Gastrocnemius medialis (tissue), 4 donors: ENCODE data around the gene SLC16A8. TPM values are rescaled to one million over a fixed set of nuclear protein-coding genes. Genes with fewer than 3 reads are reported as not detected.
A peak's percentile ranks its signal among the peaks of the same experiment; 100 is the strongest.

Source experiments
- ATAC-seq, 2 donors: fragments of 150-250 bp; one replicate each; pipeline ENCODE4 v1.9.1; 2016
- DNase-seq, 2 donors: peaks; one replicate each; pipeline ENCODE4 v3.0.0-alpha.2; 2019
- H3K27ac ChIP-seq, 4 donors: fragments of 200-600 bp; sonication (generic); 1 replicate in 1 of 4; 2 replicates in 3 of 4; pipeline ENCODE4 v1.5.1; 2016 to 2018; ENCODE audit warnings: mild to moderate bottlenecking in 2 of 4, moderate library complexity in 1 of 4
- H3K27me3 ChIP-seq, 3 donors: fragments of 200-600 bp; sonication (generic) in 2 of 3; 1 replicate in 1 of 3; 2 replicates in 2 of 3; pipeline versions ENCODE4 v1.5.1 to v1.6.0; 2016 to 2019; ENCODE audit warnings: mild to moderate bottlenecking in 1 of 3, moderate library complexity in 1 of 3
- H3K36me3 ChIP-seq, 2 donors: fragments of 200-600 bp; sonication (generic) in 1 of 2; one replicate each; pipeline ENCODE4 v1.5.1; 2017 to 2018
- H3K4me1 ChIP-seq, 2 donors: fragments of 200-600 bp; sonication (generic) in 1 of 2; one replicate each; pipeline ENCODE4 v1.5.1; 2016 to 2017; ENCODE audit warnings: mild to moderate bottlenecking in 2 of 2
- H3K4me3 ChIP-seq, 4 donors: fragments of 200-600 bp; sonication (generic) in 3 of 4; 1 replicate in 1 of 4; 2 replicates in 3 of 4; pipeline ENCODE4 v1.5.1; 2016 to 2019; ENCODE audit warnings: mild to moderate bottlenecking in 2 of 4
- H3K9me3 ChIP-seq, 3 donors: fragments of 200-600 bp; sonication (generic) in 2 of 3; 1 replicate in 1 of 3; 2 replicates in 2 of 3; pipeline ENCODE4 v1.5.1; 2016 to 2019
- CTCF ChIP-seq, 5 experiments: fragments of 450-650 bp in 3 of 5; fragments of 200-600 bp in 2 of 5; sonication (generic) in 2 of 5; IDR thresholded peaks in 4 of 5; conservative IDR thresholded peaks in 1 of 5; 1 replicate in 4 of 5; 2 replicates in 1 of 5; pipeline ENCODE4 v1.5.1; 2016 to 2019; ENCODE audit warnings: antibody characterized with exemption in 5 of 5, mild to moderate bottlenecking in 3 of 5, moderate library complexity in 3 of 5
- POLR2A ChIP-seq, 2 donors: fragments of 450-650 bp; IDR thresholded peaks; one replicate each; pipeline ENCODE4 v1.6.1; 2017; ENCODE audit warnings: antibody characterized with exemption in 2 of 2, mild to moderate bottlenecking in 2 of 2, moderate library complexity in 2 of 2
- in situ Hi-C, 4 donors: fragments of 200-750 bp; cut with MboI; loops; one replicate each; pipeline versions ENCODE4 v1.15.0 to v1.8.0; 2017; ENCODE audit warnings: low sequenced_read_pairs in 4 of 4
- intact Hi-C: fragments of 100-400 bp; cut with DNase I; formaldehyde crosslinking; loops from one replicate; pipeline ENCODE4 v1.15.1; 2023; ENCODE audit warnings: low total_unique reads
- total RNA-seq, 4 donors: library from RNA; depleted of rRNA; stranded (reverse); fragments of >200 nt; gene quantifications; one replicate each; pipeline versions ENCODE4 v1.1.0 to v1.2.3, GENCODE V29; 2016

Gene SLC16A8
- total RNA-seq, 4 donors from 2014 or later = 0.42 TPM; not detected in 3

GRCh38 chr22:38072322-38073149, 11.4 kb downstream of the SLC16A8 start:
- Histone ChIP-seq H3K36me3 (peaks cover 0 to 31% of the 10 kb centered on the region in 2 donors), H3K27me3 (no peaks in the 10 kb centered on the region), H3K27ac (peak overlapping the region in 2 of 4 donors; percentile 99 to 100), H3K9me3 (no peaks in the 10 kb centered on the region), H3K4me3 (no peak overlapping the region), H3K4me1 (peaks cover 35 to 41% of the 10 kb centered on the region in 2 donors)
- no peak for DNase-seq
- ATAC-seq = no peak
- in situ Hi-C loops (loop anchor here in 1 of 4 donors (25.0 kb wide), 1 partner anchor 490 kb away; the partner anchor contains the start of gene DMC1), intact Hi-C loops (no loop called here)
- TF ChIP-seq CTCF (IDR thresholded peaks at IDR 0.05 in 4 of 5, conservative IDR thresholded peaks at IDR 0.05 in 1 of 5) (no peak), POLR2A (IDR thresholded peaks at IDR 0.05) (no peak)

GRCh38 chr22:38071421-38072321, 12.3 kb downstream of the SLC16A8 start:
- DNase-seq = peak in 1 of 2 donors; percentile 29
- no peak overlapping the region for H3K4me3 ChIP-seq
- H3K36me3 ChIP-seq = peaks cover 0 to 31% of the 10 kb centered on the region in 2 donors
- H3K27me3 ChIP-seq = no peaks in the 10 kb centered on the region
- peaks cover 43 to 49% of the 10 kb centered on the region in 2 donors for H3K4me1 ChIP-seq
- in situ Hi-C loops (loop anchor here in 1 of 4 donors (25.0 kb wide), 1 partner anchor 491 kb away; the partner anchor contains the start of gene DMC1), intact Hi-C loops (no loop called here)
- TF ChIP-seq POLR2A (IDR thresholded peaks at IDR 0.05) (no peak), CTCF (IDR thresholded peaks at IDR 0.05 in 4 of 5, conservative IDR thresholded peaks at IDR 0.05 in 1 of 5) (no peak)
- H3K9me3 ChIP-seq = no peaks in the 10 kb centered on the region
- peak overlapping the region; percentile 97 to 100 (median 98) for H3K27ac ChIP-seq
- ATAC-seq = no peak

- H3K36me3 ChIP-seq = peaks cover 0 to 42% of the 10 kb centered on the region in 2 donors
- no peak for DNase-seq
- intact Hi-C loops (no loop called here), in situ Hi-C loops (loop anchor here in 1 of 4 donors (25.0 kb wide), 1 partner anchor 492 kb away; the partner anchor contains the start of gene DMC1)
- no peaks in the 10 kb centered on the region for H3K9me3 ChIP-seq
- no peak overlapping the region for H3K4me3 ChIP-seq
- ATAC-seq = no peak
- H3K27me3 ChIP-seq = no peaks in the 10 kb centered on the region
- TF ChIP-seq POLR2A (IDR thresholded peaks at IDR 0.05) = peak in 1 of 2 donors; percentile 7
- no peak for TF ChIP-seq CTCF (IDR thresholded peaks at IDR 0.05 in 4 of 5, conservative IDR thresholded peaks at IDR 0.05 in 1 of 5)
- H3K27ac ChIP-seq = peak overlapping the region; percentile 97 to 100 (median 98)
- H3K4me1 ChIP-seq = peaks cover 51 to 61% of the 10 kb centered on the region in 2 donors
These were observed 13.6 kb downstream of the SLC16A8 start for GRCh38 chr22:38070250-38070921.
